Measurements from ENCODE around the gene SDHC.
A peak's percentile ranks its signal among the peaks of the same experiment; 100 is the strongest.

The SDHC gene

DNA sequence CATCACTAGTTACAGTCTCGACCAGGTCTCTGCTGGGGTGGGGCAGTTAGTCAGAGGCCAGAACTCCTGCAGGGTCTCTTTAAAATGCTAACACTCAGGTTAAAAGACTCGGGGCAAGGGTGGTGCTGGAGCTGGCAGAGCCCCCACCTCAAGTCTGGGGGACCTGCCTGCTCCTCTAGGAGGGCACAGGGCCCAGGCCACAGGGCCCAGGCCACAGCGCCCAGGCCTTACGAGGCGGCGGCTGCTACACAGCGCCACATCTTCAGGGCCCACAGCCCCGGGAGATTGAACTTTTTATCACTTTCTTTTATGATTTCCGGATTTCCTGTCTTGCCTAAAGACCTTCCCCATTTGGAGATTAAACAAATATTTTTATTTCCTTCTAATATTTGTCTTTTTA, 14.8 kb upstream of the SDHC start:
- TF ChIP-seq, protein P1, sequence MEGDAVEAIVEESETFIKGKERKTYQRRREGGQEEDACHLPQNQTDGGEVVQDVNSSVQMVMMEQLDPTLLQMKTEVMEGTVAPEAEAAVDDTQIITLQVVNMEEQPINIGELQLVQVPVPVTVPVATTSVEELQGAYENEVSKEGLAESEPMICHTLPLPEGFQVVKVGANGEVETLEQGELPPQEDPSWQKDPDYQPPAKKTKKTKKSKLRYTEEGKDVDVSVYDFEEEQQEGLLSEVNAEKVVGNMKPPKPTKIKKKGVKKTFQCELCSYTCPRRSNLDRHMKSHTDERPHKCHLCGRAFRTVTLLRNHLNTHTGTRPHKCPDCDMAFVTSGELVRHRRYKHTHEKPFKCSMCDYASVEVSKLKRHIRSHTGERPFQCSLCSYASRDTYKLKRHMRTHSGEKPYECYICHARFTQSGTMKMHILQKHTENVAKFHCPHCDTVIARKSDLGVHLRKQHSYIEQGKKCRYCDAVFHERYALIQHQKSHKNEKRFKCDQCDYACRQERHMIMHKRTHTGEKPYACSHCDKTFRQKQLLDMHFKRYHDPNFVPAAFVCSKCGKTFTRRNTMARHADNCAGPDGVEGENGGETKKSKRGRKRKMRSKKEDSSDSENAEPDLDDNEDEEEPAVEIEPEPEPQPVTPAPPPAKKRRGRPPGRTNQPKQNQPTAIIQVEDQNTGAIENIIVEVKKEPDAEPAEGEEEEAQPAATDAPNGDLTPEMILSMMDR (IDR thresholded peaks at IDR 0.05; ENCODE audit: borderline replicate concordance, insufficient read depth, low read depth, low read length): no peak
- no peak overlapping the region for H3K4me3 ChIP-seq (ENCODE audit: low read depth, low read length)

- TF ChIP-seq, protein P1 (IDR thresholded peaks at IDR 0.05; ENCODE audit: borderline replicate concordance, insufficient read depth, low read depth, low read length): no peak
- no peak overlapping the region for H3K4me3 ChIP-seq (ENCODE audit: low read depth, low read length)
These were observed 13.7 kb upstream of the SDHC start for GRCh38 chr1:161300478-161300877.

DNA sequence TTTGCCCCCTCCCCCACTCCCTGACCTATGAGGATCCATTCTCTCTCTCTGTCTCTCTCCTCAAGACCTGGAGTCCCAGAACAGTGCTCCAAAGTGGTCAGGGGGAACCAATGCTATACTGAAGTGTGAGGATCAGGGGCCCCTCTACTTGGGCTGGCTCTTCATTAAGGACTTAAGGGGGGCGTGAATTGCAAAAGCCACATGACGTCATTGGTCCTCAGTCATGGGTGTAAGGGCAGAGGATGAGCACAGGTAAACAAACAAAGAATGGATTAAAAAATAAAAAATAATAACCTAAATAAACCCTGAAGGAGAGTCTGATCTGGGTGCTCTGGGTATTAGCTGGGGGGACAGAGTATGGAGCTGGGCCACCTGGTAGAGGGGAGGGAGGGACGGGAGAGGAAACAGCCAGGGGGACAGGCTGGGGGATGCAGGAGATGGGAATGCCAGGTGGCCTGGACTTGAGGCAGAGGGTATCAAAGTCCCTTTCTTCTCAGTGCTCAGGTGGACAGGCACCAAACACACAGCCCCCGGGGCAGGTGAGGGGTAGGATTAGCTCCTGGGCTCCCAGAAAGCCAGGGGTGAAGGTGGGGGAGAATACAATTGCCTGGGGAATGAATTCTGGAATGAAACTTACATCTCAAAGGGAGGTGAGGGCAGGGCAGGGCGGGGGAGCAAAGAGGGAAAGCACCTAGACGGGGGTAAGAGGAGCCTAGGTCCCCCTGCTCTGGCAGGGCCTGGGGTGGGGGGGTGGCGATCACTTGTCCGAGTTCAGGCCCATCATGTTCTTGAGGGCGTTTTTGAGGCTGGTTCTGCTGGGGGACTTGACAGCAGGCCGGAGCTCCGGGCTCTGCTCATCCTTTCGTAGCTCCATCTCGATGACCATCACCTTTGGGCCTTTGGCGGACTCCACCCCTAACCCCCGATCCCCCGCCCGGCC, 9.0 kb upstream of the SDHC start:
- TF ChIP-seq, protein P1 (IDR thresholded peaks at IDR 0.05; ENCODE audit: borderline replicate concordance, insufficient read depth, low read depth, low read length): no peak
- H3K4me3 ChIP-seq (ENCODE audit: low read depth, low read length): peak overlapping the region; percentile 63

GRCh38 chr1:161305867-161306519, 8.2 kb upstream of the SDHC start:
- TF ChIP-seq, protein P1 (IDR thresholded peaks at IDR 0.05; ENCODE audit: borderline replicate concordance, insufficient read depth, low read depth, low read length): peak; percentile 55
- peak overlapping the region; percentile 63 for H3K4me3 ChIP-seq (ENCODE audit: low read depth, low read length)

DNA sequence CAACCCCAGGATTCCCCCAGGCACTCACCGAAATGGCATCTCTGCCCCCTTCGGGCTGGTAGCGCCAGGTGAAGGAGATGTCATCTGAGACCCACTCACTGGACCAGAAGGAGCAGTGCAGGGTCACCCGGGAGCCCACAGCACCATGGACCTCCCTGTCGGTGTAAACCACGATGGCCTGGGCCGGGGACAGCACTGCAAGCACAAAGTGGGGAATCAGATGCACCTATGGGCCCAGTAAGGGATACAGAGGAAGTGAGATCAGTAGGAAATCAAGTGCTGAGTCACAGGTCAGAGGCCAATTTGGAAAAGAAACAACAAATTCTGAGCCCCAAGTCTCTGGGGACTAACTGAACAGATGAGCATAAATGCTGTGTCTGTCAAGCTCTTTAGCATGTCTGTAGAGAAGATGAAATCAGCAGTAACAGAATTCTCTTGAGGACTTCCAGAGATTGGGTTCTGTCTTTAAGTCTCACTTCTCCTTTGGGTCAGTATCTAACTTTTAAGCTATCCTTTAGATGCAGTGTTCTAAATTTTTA, 6.9 kb upstream of the SDHC start:
- TF ChIP-seq, protein P1 (IDR thresholded peaks at IDR 0.05; ENCODE audit: borderline replicate concordance, insufficient read depth, low read depth, low read length): no peak
- H3K4me3 ChIP-seq (ENCODE audit: low read depth, low read length): no peak overlapping the region

DNA sequence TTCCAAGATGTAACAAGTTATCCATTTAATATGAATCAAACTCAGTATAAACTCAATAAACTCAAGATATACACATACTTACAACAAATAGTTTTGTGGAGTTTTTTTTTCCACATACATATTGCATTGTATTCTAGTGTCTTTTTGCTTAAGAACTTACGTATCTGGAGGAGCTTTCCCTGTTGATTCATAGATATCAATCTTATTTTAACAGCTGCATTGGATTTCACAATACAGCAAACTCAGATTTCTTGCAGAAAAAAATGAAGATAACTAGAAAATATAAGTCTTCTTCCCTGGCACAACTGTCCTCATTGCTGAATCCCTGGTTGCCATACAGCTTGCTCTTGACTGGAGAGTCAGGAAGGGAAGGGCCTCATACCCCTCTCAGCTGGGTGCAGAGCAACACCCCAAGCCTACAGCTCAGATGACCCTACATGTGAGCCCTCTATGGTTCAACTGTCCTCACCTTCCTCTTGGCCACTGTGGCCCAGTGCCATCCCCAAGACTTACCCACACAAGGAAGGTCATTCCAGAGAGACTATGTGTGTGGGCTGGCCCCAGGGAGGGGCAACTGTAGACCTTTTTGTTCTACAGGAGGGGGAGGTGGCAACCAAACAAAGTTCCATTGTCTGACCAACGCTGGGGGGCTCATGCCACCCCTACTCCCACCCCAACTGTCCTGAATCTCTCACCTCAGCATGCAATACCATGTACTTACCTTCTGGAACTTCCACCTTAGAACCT, 6.1 kb upstream of the SDHC start:
- H3K4me3 ChIP-seq (ENCODE audit: low read depth, low read length): no peak overlapping the region
- TF ChIP-seq, protein P1 (IDR thresholded peaks at IDR 0.05; ENCODE audit: borderline replicate concordance, insufficient read depth, low read depth, low read length): no peak
